ENCODE measurements around the gene MTX2.
"Not testable (repeated sequence)": the region's sequence is repeated elsewhere in the genome, so short reads cannot be mapped to it uniquely, and the experiment has no call there.

The MTX2 gene

GRCh38 chr2:176291335-176291734 is 22.1 kb downstream of the MTX2 start:
- DNase-seq, result no peak

GRCh38 chr2:176291809-176292283 is 22.6 kb downstream of the MTX2 start:
- DNase-seq, result no peak

- no peak for DNase-seq
These were observed 23.4 kb downstream of the MTX2 start for GRCh38 chr2:176292608-176293007.

GRCh38 chr2:176293334-176293733 is 24.1 kb downstream of the MTX2 start:
- DNase-seq, result no peak

- DNase-seq, result no peak
These were observed 27.8 kb downstream of the MTX2 start for GRCh38 chr2:176297067-176297466.

- DNase-seq, result no peak
These were observed 28.5 kb downstream of the MTX2 start for GRCh38 chr2:176297737-176298136.

GRCh38 chr2:176306020-176306419 is 36.8 kb downstream of the MTX2 start:
- DNase-seq, result not testable (repeated sequence)

- DNase-seq, result no peak
These were observed 48.0 kb downstream of the MTX2 start for GRCh38 chr2:176317199-176317598.

- DNase-seq, result no peak
These were observed 48.4 kb downstream of the MTX2 start for GRCh38 chr2:176317623-176318065.

GRCh38 chr2:176321916-176322315 is 52.7 kb downstream of the MTX2 start:
- no peak for DNase-seq

- DNase-seq, result no peak
These were observed 55.6 kb downstream of the MTX2 start for GRCh38 chr2:176324862-176325261.

- DNase-seq, result no peak
These were observed 56.5 kb downstream of the MTX2 start for GRCh38 chr2:176325732-176326131.

- no peak for DNase-seq
These were observed 58.9 kb downstream of the MTX2 start for GRCh38 chr2:176328149-176328548.

- no peak for DNase-seq
These were observed 61.4 kb downstream of the MTX2 start for GRCh38 chr2:176330612-176331011.

- no peak for DNase-seq
These were observed 62.4 kb downstream of the MTX2 start for GRCh38 chr2:176331646-176332045.

- no peak for DNase-seq
These were observed 65.5 kb downstream of the MTX2 start for GRCh38 chr2:176334729-176335128.

- no peak for DNase-seq
These were observed 69.2 kb downstream of the MTX2 start for GRCh38 chr2:176338395-176338794.

GRCh38 chr2:176339208-176339607 is 70.0 kb downstream of the MTX2 start:
- no peak for DNase-seq

- no peak for DNase-seq
These were observed 87.0 kb downstream of the MTX2 start for GRCh38 chr2:176356251-176356650.

- no peak for DNase-seq
These were observed 95.2 kb downstream of the MTX2 start for GRCh38 chr2:176364273-176364977.

GRCh38 chr2:176368349-176368748 is 99.1 kb downstream of the MTX2 start:
- no peak for DNase-seq

- DNase-seq, result no peak
These were observed 101.4 kb downstream of the MTX2 start for GRCh38 chr2:176370467-176371171.

- DNase-seq, result not testable (repeated sequence)
These were observed 103.9 kb downstream of the MTX2 start for GRCh38 chr2:176373155-176373554.

- no peak for DNase-seq
These were observed 109.1 kb downstream of the MTX2 start for GRCh38 chr2:176378323-176378722.
